Omental fat pad (tissue), 4 donors: ENCODE results near the gene PASK. TPM values are rescaled to one million over a fixed set of nuclear protein-coding genes. Genes with fewer than 3 reads are reported as not detected.

Experiments used
- ATAC-seq: fragments of 150-250 bp; one replicate; pipeline ENCODE4 v1.9.1; 2016; ENCODE audit warnings: mild to moderate bottlenecking, moderate library complexity; ENCODE audit not compliant: low FRiP score
- DNase-seq: peaks from one replicate; pipeline ENCODE4 v3.0.0-alpha.2; 2019; ENCODE audit warnings: low spot score
- CTCF ChIP-seq, 3 donors: fragments of 450-650 bp; IDR thresholded peaks; one replicate each; pipeline ENCODE4 v1.5.1; 2016 to 2017; ENCODE audit warnings: antibody characterized with exemption in 3 of 3, mild to moderate bottlenecking in 3 of 3, moderate library complexity in 2 of 3
- total RNA-seq, 4 donors: library from RNA; depleted of rRNA; stranded (reverse); fragments of >200 nt; gene quantifications; one replicate each; pipeline ENCODE4 v1.1.0, GENCODE V29; 2016

PASK gene
- total RNA-seq, 4 donors from 2014 or later, result 2.1 to 7.3 (median 6.1) TPM

- DNase-seq (no peak), ATAC-seq (no peak)
- no peak for TF ChIP-seq CTCF (IDR thresholded peaks at IDR 0.05)
Measured at GRCh38 chr2:241088791-241089732, 60.2 kb downstream of the PASK start.

- ATAC-seq, result no peak
- no peak for TF ChIP-seq CTCF (IDR thresholded peaks at IDR 0.05)
- no peak for DNase-seq
Measured at GRCh38 chr2:241088376-241088775, 60.9 kb downstream of the PASK start.

GRCh38 chr2:241087420-241088268 lies 61.6 kb downstream of the PASK start:
- no peak for DNase-seq
- ATAC-seq, result no peak
- TF ChIP-seq CTCF (IDR thresholded peaks at IDR 0.05), result no peak

GRCh38 chr2:241084856-241085444 lies 64.3 kb downstream of the PASK start:
- ATAC-seq, result no peak
- no peak for TF ChIP-seq CTCF (IDR thresholded peaks at IDR 0.05)

GRCh38 chr2:241083091-241083415 lies 66.2 kb downstream of the PASK start:
- ATAC-seq (no peak), DNase-seq (no peak)
- TF ChIP-seq CTCF (IDR thresholded peaks at IDR 0.05), result no peak

More at GRCh38 chr2:241084856-241085444, 64.3 kb downstream of the PASK start:
- DNase-seq, result no peak

- DNase-seq, result no peak
- TF ChIP-seq CTCF (IDR thresholded peaks at IDR 0.05), result no peak
- ATAC-seq, result no peak
Measured at GRCh38 chr2:241082341-241083090, 66.8 kb downstream of the PASK start.
